Testis (tissue), 2 donors: ENCODE results near the gene WFDC5.

Source experiments
- POLR2A ChIP-seq: fragments of 450-650 bp; IDR thresholded peaks from one replicate; pipeline ENCODE4 v1.6.1; 2017; ENCODE audit warnings: antibody characterized with exemption, mild to moderate bottlenecking, moderate library complexity
- TF ChIP-seq, protein P1 (sequence below), 3 experiments: fragments of 450-650 bp in 2 of 3; fragments of 200-600 bp in 1 of 3; sonication (generic) in 1 of 3; IDR thresholded peaks; one replicate each; pipeline ENCODE4 v1.5.1; 2016 to 2019; ENCODE audit warnings: antibody characterized with exemption in 3 of 3, mild to moderate bottlenecking in 2 of 3, moderate library complexity in 1 of 3

DNA sequence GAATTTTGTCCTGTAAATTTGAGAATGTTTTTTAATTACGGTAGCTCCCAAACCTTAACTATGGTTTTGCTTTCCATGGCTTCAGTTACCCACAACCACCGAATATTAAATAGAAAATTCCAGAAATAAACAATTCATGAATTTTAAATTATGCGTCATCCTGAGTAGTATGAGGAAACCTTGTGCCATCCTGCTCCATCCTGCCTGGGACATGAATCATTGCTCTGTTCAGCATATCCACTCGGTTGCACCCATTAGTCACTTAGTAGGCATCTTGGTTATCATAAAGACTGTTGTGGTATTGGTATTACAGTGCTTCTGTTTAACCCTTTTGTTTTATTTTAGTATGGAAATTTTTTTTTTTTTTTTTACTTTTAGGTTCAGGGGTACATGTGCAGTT, 53.7 kb downstream of the WFDC5 start:
- TF ChIP-seq, protein P1, sequence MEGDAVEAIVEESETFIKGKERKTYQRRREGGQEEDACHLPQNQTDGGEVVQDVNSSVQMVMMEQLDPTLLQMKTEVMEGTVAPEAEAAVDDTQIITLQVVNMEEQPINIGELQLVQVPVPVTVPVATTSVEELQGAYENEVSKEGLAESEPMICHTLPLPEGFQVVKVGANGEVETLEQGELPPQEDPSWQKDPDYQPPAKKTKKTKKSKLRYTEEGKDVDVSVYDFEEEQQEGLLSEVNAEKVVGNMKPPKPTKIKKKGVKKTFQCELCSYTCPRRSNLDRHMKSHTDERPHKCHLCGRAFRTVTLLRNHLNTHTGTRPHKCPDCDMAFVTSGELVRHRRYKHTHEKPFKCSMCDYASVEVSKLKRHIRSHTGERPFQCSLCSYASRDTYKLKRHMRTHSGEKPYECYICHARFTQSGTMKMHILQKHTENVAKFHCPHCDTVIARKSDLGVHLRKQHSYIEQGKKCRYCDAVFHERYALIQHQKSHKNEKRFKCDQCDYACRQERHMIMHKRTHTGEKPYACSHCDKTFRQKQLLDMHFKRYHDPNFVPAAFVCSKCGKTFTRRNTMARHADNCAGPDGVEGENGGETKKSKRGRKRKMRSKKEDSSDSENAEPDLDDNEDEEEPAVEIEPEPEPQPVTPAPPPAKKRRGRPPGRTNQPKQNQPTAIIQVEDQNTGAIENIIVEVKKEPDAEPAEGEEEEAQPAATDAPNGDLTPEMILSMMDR (IDR thresholded peaks at IDR 0.05): no peak
- TF ChIP-seq POLR2A: no peak
